ENCODE data around the gene KCNA5.
A peak's percentile ranks its signal among the peaks of the same experiment; 100 is the strongest.

KCNA5 gene

GRCh38 chr12:5043589-5044419 lies at the start of gene KCNA5:
TSS of gene KCNA5 (plus strand) at chr12:5043879. CDS start at chr12:5044148, 269 bp downstream.
- no peak for TF ChIP-seq CTCF (IDR thresholded peaks at IDR 0.05; ENCODE audit: control insufficient read depth, insufficient read depth, low read depth, low read length, missing control alignments)
- H3K4me3 ChIP-seq (ENCODE audit: control insufficient read depth, low read depth, low read length) = no peak within 1 kb of the TSS
- no peak for DNase-seq (ENCODE audit: low read depth)

- no peak for TF ChIP-seq CTCF (IDR thresholded peaks at IDR 0.05; ENCODE audit: control insufficient read depth, insufficient read depth, low read depth, low read length, missing control alignments)
- DNase-seq (ENCODE audit: low read depth) = no peak
- H3K4me3 ChIP-seq (ENCODE audit: control insufficient read depth, low read depth, low read length) = no peak overlapping the region
Measured at GRCh38 chr12:4994622-4995021, 49.1 kb upstream of the KCNA5 start.

GRCh38 chr12:4996714-4997113 lies 47.0 kb upstream of the KCNA5 start:
- no peak overlapping the region for H3K4me3 ChIP-seq (ENCODE audit: control insufficient read depth, low read depth, low read length)
- TF ChIP-seq CTCF (IDR thresholded peaks at IDR 0.05; ENCODE audit: control insufficient read depth, insufficient read depth, low read depth, low read length, missing control alignments) = no peak
- DNase-seq (ENCODE audit: low read depth) = no peak

GRCh38 chr12:4997939-4998338 lies 45.7 kb upstream of the KCNA5 start:
- TF ChIP-seq CTCF (IDR thresholded peaks at IDR 0.05; ENCODE audit: control insufficient read depth, insufficient read depth, low read depth, low read length, missing control alignments) = no peak
- peak; percentile 86 for DNase-seq (ENCODE audit: low read depth)
- no peak overlapping the region for H3K4me3 ChIP-seq (ENCODE audit: control insufficient read depth, low read depth, low read length)

GRCh38 chr12:5000204-5000603 lies 43.5 kb upstream of the KCNA5 start:
- no peak overlapping the region for H3K4me3 ChIP-seq (ENCODE audit: control insufficient read depth, low read depth, low read length)
- TF ChIP-seq CTCF (IDR thresholded peaks at IDR 0.05; ENCODE audit: control insufficient read depth, insufficient read depth, low read depth, low read length, missing control alignments) = no peak
- no peak for DNase-seq (ENCODE audit: low read depth)

- no peak for DNase-seq (ENCODE audit: low read depth)
- no peak overlapping the region for H3K4me3 ChIP-seq (ENCODE audit: control insufficient read depth, low read depth, low read length)
- TF ChIP-seq CTCF (IDR thresholded peaks at IDR 0.05; ENCODE audit: control insufficient read depth, insufficient read depth, low read depth, low read length, missing control alignments) = no peak
Measured at GRCh38 chr12:5000658-5001385, 42.9 kb upstream of the KCNA5 start.
